Spleen (tissue), 11 donors: Measurements from ENCODE around the gene TXNL1. TPM values are rescaled to one million over a fixed set of nuclear protein-coding genes. Genes with fewer than 3 reads are reported as not detected.

Source experiments
- DNase-seq: peaks from one replicate; pipeline ENCODE4 v3.0.0-alpha.2; 2020
- H3K27ac ChIP-seq, 8 donors: fragments of 200-600 bp; sonication (generic) in 7 of 8; 1 replicate in 4 of 8; 2 replicates in 4 of 8; pipeline versions ENCODE4 v1.5.0 to v1.8.0; 2016 to 2021; ENCODE audit warnings: inconsistent platforms in 4 of 8, mild to moderate bottlenecking in 4 of 8, moderate library complexity in 1 of 8
- H3K27me3 ChIP-seq, 7 donors: fragments of 200-600 bp; sonication (generic) in 6 of 7; replicated peaks in 1 of 7; 1 replicate in 4 of 7; 2 replicates in 3 of 7; pipeline versions ENCODE4 v1.5.0 to v1.8.0; 2016 to 2021; ENCODE audit warnings: inconsistent platforms in 3 of 7, mild to moderate bottlenecking in 1 of 7
- H3K36me3 ChIP-seq, 6 donors: fragments of 200-600 bp; sonication (generic) in 5 of 6; 1 replicate in 4 of 6; 2 replicates in 2 of 6; pipeline versions ENCODE4 v1.5.0 to v1.8.0; 2016 to 2021; ENCODE audit warnings: inconsistent platforms in 2 of 6
- H3K4me1 ChIP-seq, 6 donors: fragments of 200-600 bp; sonication (generic) in 5 of 6; 1 replicate in 3 of 6; 2 replicates in 3 of 6; pipeline versions ENCODE4 v1.5.0 to v1.8.0; 2016 to 2021; ENCODE audit warnings: inconsistent platforms in 3 of 6
- H3K4me3 ChIP-seq, 8 donors: fragments of 200-600 bp; sonication (generic) in 7 of 8; 1 replicate in 4 of 8; 2 replicates in 4 of 8; pipeline versions ENCODE4 v1.5.0 to v1.8.0; 2016 to 2021; ENCODE audit warnings: inconsistent platforms in 4 of 8, mild to moderate bottlenecking in 4 of 8, moderate library complexity in 2 of 8
- H3K9me3 ChIP-seq, 8 donors: fragments of 200-600 bp; sonication (generic) in 7 of 8; 1 replicate in 4 of 8; 2 replicates in 4 of 8; pipeline versions ENCODE4 v1.5.0 to v1.8.0; 2016 to 2021; ENCODE audit warnings: inconsistent platforms in 4 of 8
- POLR2A ChIP-seq, 3 donors: fragments of 450-650 bp; IDR thresholded peaks; one replicate each; pipeline ENCODE4 v1.5.1; 2017; ENCODE audit warnings: antibody characterized with exemption in 3 of 3, mild to moderate bottlenecking in 1 of 3
- POLR2AphosphoS5 ChIP-seq, 3 donors: sonication (generic); formaldehyde crosslinking; IDR thresholded peaks; one replicate each; pipeline ENCODE4 v1.5.1; 2017; ENCODE audit warnings: antibody characterized with exemption in 3 of 3
- WGBS, 5 donors: extraction: QIAGEN DNeasy Blood & Tissue Kit in 3 of 5; methylation state at CpG; one replicate each; pipeline versions ENCODE4 v1.1.5 to v1.1.7; 2013 to 2018; 5-methylcytosine and 5-hydroxymethylcytosine counted together
- intact Hi-C: fragments of 100-400 bp; cut with DNase I; formaldehyde crosslinking; loops from one replicate; pipeline ENCODE4 v1.15.0; 2023; ENCODE audit warnings: low total_unique reads
- polyA plus RNA-seq, 3 donors: library from polyadenylated mRNA; stranded (reverse); fragments of 200-250 nt; gene quantifications; one replicate each; pipeline ENCODE4 v1.2.1, GENCODE V29; 2013
- total RNA-seq, 7 donors: library from RNA; depleted of rRNA in 3 of 7; stranded (reverse); fragments of >200 nt in 3 of 7; fragmentation: NEBNext Ultra II Directional in 4 of 7; extraction: Animal tissue kit (Norgen Biotek cat#: 25700) in 4 of 7; gene quantifications; one replicate each; pipeline versions ENCODE4 v1.1.0 to v1.2.1, GENCODE V29; 2016 to 2021
- TF ChIP-seq, protein P1 (sequence below), 11 experiments: fragments of 200-600 bp in 7 of 11; fragments of 450-650 bp in 4 of 11; sonication (generic) in 4 of 11; IDR thresholded peaks in 8 of 11; conservative IDR thresholded peaks in 3 of 11; 1 replicate in 7 of 11; 2 replicates in 4 of 11; pipeline versions ENCODE4 v1.4.0 to v1.8.0; 2016 to 2021; ENCODE audit warnings: antibody characterized with exemption in 11 of 11, inconsistent platforms in 4 of 11, mild to moderate bottlenecking in 1 of 11
- donor health status: healthy with polysubstance abuse.
- donor health status: DM: no; HTN: no; CAD: no; lungs with moderate emphysema.
- donor health status: DM: no; HTN: no; CAD: no.
- donor health status: Bipolar disorder and iron deficiency.
- donor health status: healthy.
- donor health status: DM: no; HTN: no; CAD: no.
- donor health status: DM: yes; HTN: yes; CAD: no.

TXNL1 gene
- total and polyA plus RNA-seq, 10 donors, result 35.5 to 61.0 (median 47.2) TPM

DNA sequence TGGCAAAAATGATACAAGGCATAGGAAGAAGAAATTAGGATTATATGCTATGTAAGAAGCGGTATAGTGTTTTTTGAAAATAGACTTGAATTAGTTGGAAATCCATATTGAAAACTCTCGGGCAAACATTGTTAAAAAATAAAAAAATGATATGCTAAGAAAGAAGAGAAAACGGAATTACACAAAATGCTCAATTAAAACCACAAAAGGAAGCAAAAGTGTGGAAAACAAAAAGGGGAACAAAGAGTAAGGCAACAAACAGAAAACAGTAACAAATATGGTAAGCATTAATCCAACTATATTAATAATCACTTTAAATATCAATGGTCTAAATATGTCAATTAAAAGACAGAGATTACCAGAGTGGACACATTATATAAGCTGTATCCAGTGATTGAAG lies 58.4 kb downstream of the TXNL1 start:
- Histone ChIP-seq H3K4me3 (no peak overlapping the region), H3K27ac (no peak overlapping the region), H3K27me3 (no peaks in the 10 kb centered on the region), H3K9me3 (peaks cover 0 to 11% (median 2%) of the 10 kb centered on the region in 8 donors), H3K36me3 (no peaks in the 10 kb centered on the region), H3K4me1 (peaks cover 0 to 19% (median 14%) of the 10 kb centered on the region in 6 donors)
- 42 to 66% (median 50%) methylated on average over 3 of the region's 3 CpGs for WGBS, 5 donors
- intact Hi-C loops, result no loop called here
- TF ChIP-seq, protein P1, sequence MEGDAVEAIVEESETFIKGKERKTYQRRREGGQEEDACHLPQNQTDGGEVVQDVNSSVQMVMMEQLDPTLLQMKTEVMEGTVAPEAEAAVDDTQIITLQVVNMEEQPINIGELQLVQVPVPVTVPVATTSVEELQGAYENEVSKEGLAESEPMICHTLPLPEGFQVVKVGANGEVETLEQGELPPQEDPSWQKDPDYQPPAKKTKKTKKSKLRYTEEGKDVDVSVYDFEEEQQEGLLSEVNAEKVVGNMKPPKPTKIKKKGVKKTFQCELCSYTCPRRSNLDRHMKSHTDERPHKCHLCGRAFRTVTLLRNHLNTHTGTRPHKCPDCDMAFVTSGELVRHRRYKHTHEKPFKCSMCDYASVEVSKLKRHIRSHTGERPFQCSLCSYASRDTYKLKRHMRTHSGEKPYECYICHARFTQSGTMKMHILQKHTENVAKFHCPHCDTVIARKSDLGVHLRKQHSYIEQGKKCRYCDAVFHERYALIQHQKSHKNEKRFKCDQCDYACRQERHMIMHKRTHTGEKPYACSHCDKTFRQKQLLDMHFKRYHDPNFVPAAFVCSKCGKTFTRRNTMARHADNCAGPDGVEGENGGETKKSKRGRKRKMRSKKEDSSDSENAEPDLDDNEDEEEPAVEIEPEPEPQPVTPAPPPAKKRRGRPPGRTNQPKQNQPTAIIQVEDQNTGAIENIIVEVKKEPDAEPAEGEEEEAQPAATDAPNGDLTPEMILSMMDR (IDR thresholded peaks at IDR 0.05 in 8 of 11, conservative IDR thresholded peaks at IDR 0.05 in 3 of 11), result no peak
- no peak for TF ChIP-seq POLR2A (IDR thresholded peaks at IDR 0.05)
- no peak for TF ChIP-seq POLR2AphosphoS5 (IDR thresholded peaks at IDR 0.05)
- DNase-seq, result no peak

DNA sequence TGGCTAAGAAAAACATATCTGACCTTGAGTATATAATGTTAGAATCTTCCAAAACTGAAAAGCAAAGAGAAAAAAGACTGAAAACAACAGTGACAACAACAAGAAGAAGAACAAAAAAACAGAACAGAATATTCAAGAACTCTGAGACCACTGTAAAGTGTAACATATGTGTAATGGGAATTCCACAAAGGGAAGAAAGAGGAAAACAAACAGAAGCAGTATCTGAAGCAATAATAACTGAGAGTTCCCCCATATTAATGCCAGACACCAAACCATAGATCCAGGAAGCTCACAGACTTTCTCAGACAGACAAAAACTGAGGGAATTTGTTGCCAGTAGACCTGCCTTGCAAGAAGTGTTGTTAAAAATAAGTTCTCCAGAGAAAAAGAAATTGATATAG lies 58.9 kb downstream of the TXNL1 start:
- Histone ChIP-seq H3K9me3 (peaks cover 0 to 9% (median 2%) of the 10 kb centered on the region in 8 donors), H3K36me3 (no peaks in the 10 kb centered on the region), H3K27me3 (no peaks in the 10 kb centered on the region), H3K4me3 (no peak overlapping the region), H3K27ac (no peak overlapping the region), H3K4me1 (peaks cover 0 to 24% (median 17%) of the 10 kb centered on the region in 6 donors)
- intact Hi-C loops, result loop anchor here (10.0 kb wide), 2 partner anchors 1165 to 1345 kb away; no protein-coding TSS in a partner anchor
- DNase-seq, result no peak
- TF ChIP-seq POLR2A (IDR thresholded peaks at IDR 0.05) (no peak), POLR2AphosphoS5 (IDR thresholded peaks at IDR 0.05) (no peak)
- TF ChIP-seq, protein P1 (IDR thresholded peaks at IDR 0.05 in 8 of 11, conservative IDR thresholded peaks at IDR 0.05 in 3 of 11), result no peak

DNA sequence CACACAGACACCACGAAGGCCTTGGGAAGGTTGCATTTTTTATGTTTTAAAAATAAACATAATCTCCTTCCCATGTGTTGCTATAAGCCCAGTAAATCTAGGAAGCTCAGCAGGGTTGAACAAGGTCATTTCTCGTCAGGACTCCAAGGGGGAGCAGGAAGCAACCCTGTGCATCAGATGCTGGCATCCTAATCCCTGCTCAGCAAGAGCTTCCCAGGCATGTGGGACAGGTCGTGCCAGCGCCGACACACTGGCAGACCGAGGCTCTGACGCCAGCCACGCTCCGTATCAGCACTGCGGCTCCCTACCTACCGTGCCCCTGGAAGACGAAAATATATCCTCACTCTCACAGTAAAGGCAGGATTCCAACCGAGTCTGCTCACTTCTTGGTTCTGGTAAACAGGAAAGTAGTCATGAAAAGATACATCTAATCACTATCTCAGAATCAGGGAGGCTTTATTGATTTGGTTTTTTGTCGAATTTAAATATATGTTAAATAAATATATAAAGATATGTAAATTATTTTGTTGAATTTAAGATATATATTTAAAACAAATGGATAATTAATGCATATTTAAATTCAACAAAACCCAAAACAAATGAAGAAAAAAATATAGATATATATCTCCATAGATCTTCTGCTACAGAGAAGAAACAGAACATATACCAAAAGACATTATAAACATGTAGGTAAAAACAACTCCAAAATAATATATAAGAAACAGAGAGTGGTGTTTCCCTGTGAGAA lies 61.4 kb downstream of the TXNL1 start:
- Histone ChIP-seq H3K9me3 (peaks cover 0 to 9% (median 2%) of the 10 kb centered on the region in 8 donors), H3K4me1 (peaks cover 0 to 26% (median 18%) of the 10 kb centered on the region in 6 donors), H3K27me3 (no peaks in the 10 kb centered on the region), H3K4me3 (no peak overlapping the region), H3K36me3 (no peaks in the 10 kb centered on the region), H3K27ac (no peak overlapping the region)
- intact Hi-C loops, result loop anchor here (10.0 kb wide), 2 partner anchors 1162 to 1342 kb away; no protein-coding TSS in a partner anchor
- TF ChIP-seq POLR2AphosphoS5 (IDR thresholded peaks at IDR 0.05), result no peak
- no peak for DNase-seq
- 60 to 85% (median 72%) methylated on average over 14 of the region's 14 CpGs for WGBS, 5 donors

- Histone ChIP-seq H3K4me3 (no peak overlapping the region), H3K9me3 (peaks cover 0 to 4% (median 0%) of the 10 kb centered on the region in 8 donors), H3K27ac (peak overlapping the region in 1 of 8 donors; percentile 51), H3K36me3 (no peaks in the 10 kb centered on the region), H3K27me3 (no peaks in the 10 kb centered on the region), H3K4me1 (peaks cover 0 to 30% (median 18%) of the 10 kb centered on the region in 6 donors)
- intact Hi-C loops, result loop anchor here (10.0 kb wide), 2 partner anchors 1161 to 1341 kb away; no protein-coding TSS in a partner anchor
- WGBS, 5 donors, result 35 to 42% (median 41%) methylated on average over 8 of the region's 8 CpGs
- TF ChIP-seq POLR2AphosphoS5 (IDR thresholded peaks at IDR 0.05) (no peak), POLR2A (IDR thresholded peaks at IDR 0.05) (no peak)
- TF ChIP-seq, protein P1 (IDR thresholded peaks at IDR 0.05 in 8 of 11, conservative IDR thresholded peaks at IDR 0.05 in 3 of 11), result peak; percentile 25 to 82 (median 69)
- no peak for DNase-seq
Observed at GRCh38 chr18:56575819-56576663, 62.4 kb downstream of the TXNL1 start.
